GM12878 (cell line): ENCODE data around the gene CTSS. TPM values are rescaled to one million over a fixed set of nuclear protein-coding genes. Genes with fewer than 3 reads are reported as not detected.

Experiments
- ATAC-seq: fragments of 200-7000 bp; cut with Tn5 transposase; 3 replicates; pipeline ENCODE4 v1.9.1; 2020; ENCODE audit warnings: mild to moderate bottlenecking, moderate library complexity
- BruUV-seq: library from RNA; stranded (reverse); fragments of 400-500 nt; replicated peaks from 2 replicates; lab custom pipeline; 2021; lab: Mats Ljungman, UMichigan
- CTCF ChIA-PET: fragments of 300-600 bp; sonication (Branson Sonifier 250); formaldehyde crosslinking; extraction: SDS; loops from one replicate; lab custom pipeline; 2021; ENCODE audit warnings: inconsistent platforms; lab: Yijun Ruan, JAX
- POLR2A ChIA-PET: fragments of 350-600 bp; formaldehyde crosslinking; extraction: SDS; loops from one replicate; lab custom pipeline; 2021; ENCODE audit warnings: inconsistent platforms; lab: Charles Lee
- RAD21 ChIA-PET: fragments of 300-600 bp; sonication (Branson Sonifier 250); formaldehyde crosslinking; loops from one replicate; lab custom pipeline; 2023; ENCODE audit warnings: antibody characterized with exemption; ENCODE audit not compliant: unreplicated experiment; lab: Charles Lee
- SMC1A ChIA-PET: fragments of 300-600 bp; sonication (Branson Sonifier 250); formaldehyde crosslinking; loops from one replicate; lab custom pipeline; 2023; ENCODE audit not compliant: unreplicated experiment, uncharacterized antibody; lab: Charles Lee
- DNase-seq: peaks from one replicate; pipeline ENCODE4 v3.0.0-alpha.2; 2011; ENCODE audit warnings: low read depth, low spot score
- FAIRE-seq: peaks from 3 replicates; lab custom pipeline; 2011; peaks lifted over from hg19 to GRCh38; lab: Jason Lieb, UNC
- H2AFZ ChIP-seq: 2 replicates; pipeline ENCODE4 v1.6.0; 2011; ENCODE audit warnings: low read depth, low read length, control low read depth; ENCODE audit not compliant: control insufficient read depth
- H3K27ac ChIP-seq: 2 replicates; pipeline ENCODE4 v1.5.1; 2011; ENCODE audit warnings: control low read depth; ENCODE audit not compliant: control insufficient read depth, insufficient read depth
- H3K27me3 ChIP-seq, 2 experiments: replicated peaks in 1 of 2; 2 replicates each; pipeline versions ENCODE4 v1.6.0 to v1.6.1; 2011; ENCODE audit warnings: low read length in 1 of 2; ENCODE audit not compliant: control insufficient read depth in 2 of 2, insufficient read depth in 2 of 2
- H3K36me3 ChIP-seq, 2 experiments: 2 replicates each; pipeline ENCODE4 v1.5.1; 2011; ENCODE audit warnings: low read length in 1 of 2; ENCODE audit not compliant: control insufficient read depth in 2 of 2, insufficient read depth in 2 of 2
- H3K4me1 ChIP-seq: 2 replicates; pipeline ENCODE4 v1.6.1; 2011; ENCODE audit warnings: mild to moderate bottlenecking, low read length, moderate library complexity, mixed read lengths; ENCODE audit not compliant: control insufficient read depth, insufficient read depth
- H3K4me2 ChIP-seq: 2 replicates; pipeline ENCODE4 v1.6.0; 2011; ENCODE audit warnings: control low read depth; ENCODE audit not compliant: control insufficient read depth, insufficient read depth
- H3K4me3 ChIP-seq: fragments of 200-600 bp; sonication (generic); 2 replicates; pipeline ENCODE4 v1.5.1; 2016
- H3K79me2 ChIP-seq: 2 replicates; pipeline ENCODE4 v1.6.0; 2011; ENCODE audit warnings: low read length; ENCODE audit not compliant: control insufficient read depth, insufficient read depth
- H3K9ac ChIP-seq: 2 replicates; pipeline ENCODE4 v1.8.0; 2011; ENCODE audit warnings: low read length, control low read depth, mixed read lengths; ENCODE audit not compliant: control insufficient read depth, insufficient read depth
- H3K9me3 ChIP-seq: replicated peaks from 3 replicates; pipeline ENCODE4 v1.5.1; 2011; ENCODE audit warnings: mild to moderate bottlenecking, low read length; ENCODE audit not compliant: control insufficient read depth, insufficient read depth
- H4K20me1 ChIP-seq: 2 replicates; pipeline ENCODE4 v1.6.0; 2011; ENCODE audit not compliant: control insufficient read depth, insufficient read depth
- BCL11A ChIP-seq: IDR thresholded peaks from 2 replicates; pipeline ENCODE4 v1.6.1; 2011; ENCODE audit warnings: low read depth, low read length
- CBFB ChIP-seq: IDR thresholded peaks from 2 replicates; pipeline ENCODE4 v1.6.1; 2016; ENCODE audit warnings: antibody characterized with exemption, low read depth
- CEBPB ChIP-seq, 2 experiments: fragments of 150-350 bp in 1 of 2; IDR thresholded peaks; 2 replicates each; pipeline ENCODE4 v1.6.1; 2012 to 2014; ENCODE audit warnings: low read depth in 2 of 2, low read length in 2 of 2, borderline replicate concordance in 1 of 2, inconsistent platforms in 1 of 2
- GATAD2B ChIP-seq: fragments of 450-650 bp; conservative IDR thresholded peaks from 2 replicates; pipeline ENCODE4 v1.6.1; 2017; ENCODE audit warnings: low read depth, mild to moderate bottlenecking, moderate library complexity
- PAX8 ChIP-seq: fragments of 450-650 bp; IDR thresholded peaks from 2 replicates; pipeline ENCODE4 v1.6.1; 2017; ENCODE audit warnings: mild to moderate bottlenecking, moderate library complexity
- RBBP5 ChIP-seq: fragments of 200-600 bp; sonication (generic); conservative IDR thresholded peaks from 2 replicates; pipeline ENCODE4 v1.6.1; 2016
- RUNX3 ChIP-seq: IDR thresholded peaks from 2 replicates; pipeline ENCODE4 v1.6.1; 2012; ENCODE audit warnings: low read length, inconsistent platforms
- SMARCA5 ChIP-seq: fragments of 450-650 bp; IDR thresholded peaks from 2 replicates; pipeline ENCODE4 v1.6.1; 2017; ENCODE audit warnings: mild to moderate bottlenecking
- SMC3 ChIP-seq: IDR thresholded peaks from 2 replicates; pipeline ENCODE4 v1.6.1; 2011; ENCODE audit warnings: low read length, improper control_type of control experiment, borderline replicate concordance
- TCF12 ChIP-seq: IDR thresholded peaks from 2 replicates; pipeline ENCODE4 v1.6.1; 2011; ENCODE audit warnings: low read depth, mild to moderate bottlenecking, low read length
- TCF3 ChIP-seq: IDR thresholded peaks from 2 replicates; pipeline ENCODE4 v1.6.1; 2012; ENCODE audit warnings: low read depth, mild to moderate bottlenecking, low read length, borderline replicate concordance; ENCODE audit not compliant: insufficient read depth
- ZNF24 ChIP-seq: fragments of 450-650 bp; IDR thresholded peaks from 2 replicates; pipeline ENCODE4 v1.6.1; 2017; ENCODE audit warnings: antibody characterized with exemption, mild to moderate bottlenecking
- ZNF274 ChIP-seq: IDR thresholded peaks from one replicate; pipeline ENCODE4 v1.8.0; 2011; ENCODE audit not compliant: insufficient read length, insufficient read depth
- ZNF384 ChIP-seq: IDR thresholded peaks from 2 replicates; pipeline ENCODE4 v1.6.1; 2012; ENCODE audit warnings: low read depth, mild to moderate bottlenecking, low read length, improper control_type of control experiment, borderline replicate concordance
- ZSCAN29 ChIP-seq: fragments of 450-650 bp; IDR thresholded peaks from 2 replicates; pipeline ENCODE4 v1.6.1; 2017; ENCODE audit warnings: mild to moderate bottlenecking, moderate library complexity
- WGBS: methylation state at CpG from one replicate; pipeline ENCODE4 v1.1.6; 2016; ENCODE audit warnings: low lambda C conversion rate; ENCODE audit not compliant: insufficient replicate concordance, insufficient coverage; ENCODE audit errors: missing lambda C conversion rate; 5-methylcytosine and 5-hydroxymethylcytosine counted together
- in situ Hi-C: fragments of 300-500 bp; cut with MboI; formaldehyde crosslinking; loops from 9 replicates; pipeline ENCODE4 v1.14.3; 2018; ENCODE audit warnings: mixed read lengths
- intact Hi-C: fragments of 100-400 bp; cut with micrococcal nuclease; formaldehyde crosslinking; loops from one replicate; pipeline ENCODE4 v1.14.2; 2022; ENCODE audit not compliant: unreplicated experiment
- polyA plus RNA-seq, 11 experiments: library from polyadenylated mRNA; depleted of rRNA in 4 of 11; unstranded in 6 of 11; stranded (reverse) in 5 of 11; fragments of >200 nt; fragmentation: Nextera tagmentation in 4 of 11; fragmentation: Illumina TruSeq in 1 of 11; extraction: Ambion mirVana in 4 of 11; extraction: Trizol in 1 of 11; gene quantifications; 1 replicate in 1 of 11; 2 replicates in 10 of 11; pipeline versions ENCODE4 v1.2.1 to v1.2.3, GENCODE V29; 2011 to 2016; ENCODE audit warnings: inconsistent platforms in 2 of 11, missing spikeins in 2 of 11, low read depth in 1 of 11
- total RNA-seq, 4 experiments: library from RNA; depleted of rRNA in 3 of 4; stranded (reverse); fragments of >200 nt in 3 of 4; fragmentation: Illumina TruSeq in 1 of 4; extraction: Trizol in 1 of 4; gene quantifications; 2 replicates each; pipeline versions ENCODE4 v1.2.1 to v1.2.3, GENCODE V29; 2013 to 2021
- TF ChIP-seq, protein P1 (sequence below): fragments of 450-650 bp; IDR thresholded peaks from 2 replicates; pipeline ENCODE4 v1.6.1; 2018; ENCODE audit warnings: mild to moderate bottlenecking, low read depth, moderate library complexity; ENCODE audit not compliant: partially characterized antibody
- TF ChIP-seq, protein P2 (sequence below): fragments of 450-650 bp; IDR thresholded peaks from 2 replicates; pipeline ENCODE4 v1.6.1; 2017; ENCODE audit warnings: low read depth, mild to moderate bottlenecking, moderate library complexity

Gene CTSS
- total and polyA plus RNA-seq, 10 of the 15 experiments (the other 5 are each of a cell fraction or from before 2014, with no cell fraction given): 32.8 to 174 (median 60.9) TPM

DNA sequence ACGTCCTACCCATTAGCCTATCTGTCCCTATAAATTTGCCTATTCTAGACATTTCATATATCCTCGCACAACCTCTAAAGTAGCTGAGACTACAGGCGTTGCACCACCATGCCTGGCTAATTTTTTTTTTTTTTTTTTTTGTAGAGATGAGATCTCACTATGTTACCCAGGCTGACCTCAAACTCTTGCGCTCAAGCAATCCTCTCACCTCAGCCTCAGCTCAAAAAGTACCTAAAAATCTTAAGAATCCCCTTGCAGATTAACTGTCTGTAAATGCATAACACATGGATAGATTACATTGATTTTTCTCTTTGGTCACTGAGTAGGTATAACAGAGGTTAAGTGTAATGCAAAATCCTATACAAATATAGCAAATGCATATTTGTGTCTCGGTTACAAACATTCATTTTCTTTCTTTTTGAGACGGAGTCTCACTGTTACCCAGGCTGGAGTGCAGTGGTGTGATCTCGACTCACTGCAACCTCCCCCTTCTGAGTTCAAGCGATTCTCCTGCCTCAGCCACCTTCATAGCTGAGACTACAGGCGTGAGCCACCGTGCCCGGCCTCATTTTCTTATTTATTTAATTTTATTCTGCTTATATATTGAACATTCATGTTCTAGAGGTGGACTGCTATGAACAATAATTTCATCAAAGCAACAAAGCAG, 47.2 kb downstream of the CTSS start:
- H3K36me3 ChIP-seq: no peaks in the 10 kb centered on the region
- DNase-seq (no peak), FAIRE-seq (no peak), ATAC-seq (peak; percentile 75)
- in situ Hi-C loops: no loop called here
- intact Hi-C loops: no loop called here
- H3K9ac ChIP-seq: no peak overlapping the region
- no TSS peak for BruUV-seq
- 44% methylated on average over 11 of the region's 11 CpGs for whole genome bisulfite sequencing
- H3K27ac ChIP-seq: no peak overlapping the region
- no peak overlapping the region for H3K4me3 ChIP-seq
- no peak overlapping the region for H3K4me2 ChIP-seq
- CTCF ChIA-PET: interaction anchor here (1.7 to 1.9 kb wide), 2 partner anchors 26 to 204 kb away, joined by 4 to 6 read pairs; no protein-coding TSS in a partner anchor
- H3K79me2 ChIP-seq: no peaks in the 10 kb centered on the region
- POLR2A ChIA-PET: interaction anchor here (0.6 to 1.5 kb wide), 3 partner anchors 10 to 42 kb away, joined by 3 to 4 read pairs (median 3); partner anchors contain the start of gene GOLPH3L
- no peaks in the 10 kb centered on the region; the same call in 2 of the 3 replicates for H3K9me3 ChIP-seq
- H2AFZ ChIP-seq: no peak overlapping the region
- no peak for TF ChIP-seq ZSCAN29
- TF ChIP-seq ZNF384: peak; percentile 77; the same call in 1 of the 2 replicates
- TF ChIP-seq RBBP5: no peak
- no peak for TF ChIP-seq CEBPB (IDR thresholded peaks at IDR 0.05; ENCODE audit: borderline replicate concordance in 1 of 2, low read depth in 2 of 2, low read length in 2 of 2)
- TF ChIP-seq SMC3: no peak
- no peak for TF ChIP-seq PAX8
- no peak for TF ChIP-seq ZNF274
- TF ChIP-seq RUNX3: 0 out of 2 replicates have a peak, but pooled peaks have one; percentile 9
- no peak for TF ChIP-seq TCF3
- TF ChIP-seq BCL11A: no peak
- TF ChIP-seq, protein P1, sequence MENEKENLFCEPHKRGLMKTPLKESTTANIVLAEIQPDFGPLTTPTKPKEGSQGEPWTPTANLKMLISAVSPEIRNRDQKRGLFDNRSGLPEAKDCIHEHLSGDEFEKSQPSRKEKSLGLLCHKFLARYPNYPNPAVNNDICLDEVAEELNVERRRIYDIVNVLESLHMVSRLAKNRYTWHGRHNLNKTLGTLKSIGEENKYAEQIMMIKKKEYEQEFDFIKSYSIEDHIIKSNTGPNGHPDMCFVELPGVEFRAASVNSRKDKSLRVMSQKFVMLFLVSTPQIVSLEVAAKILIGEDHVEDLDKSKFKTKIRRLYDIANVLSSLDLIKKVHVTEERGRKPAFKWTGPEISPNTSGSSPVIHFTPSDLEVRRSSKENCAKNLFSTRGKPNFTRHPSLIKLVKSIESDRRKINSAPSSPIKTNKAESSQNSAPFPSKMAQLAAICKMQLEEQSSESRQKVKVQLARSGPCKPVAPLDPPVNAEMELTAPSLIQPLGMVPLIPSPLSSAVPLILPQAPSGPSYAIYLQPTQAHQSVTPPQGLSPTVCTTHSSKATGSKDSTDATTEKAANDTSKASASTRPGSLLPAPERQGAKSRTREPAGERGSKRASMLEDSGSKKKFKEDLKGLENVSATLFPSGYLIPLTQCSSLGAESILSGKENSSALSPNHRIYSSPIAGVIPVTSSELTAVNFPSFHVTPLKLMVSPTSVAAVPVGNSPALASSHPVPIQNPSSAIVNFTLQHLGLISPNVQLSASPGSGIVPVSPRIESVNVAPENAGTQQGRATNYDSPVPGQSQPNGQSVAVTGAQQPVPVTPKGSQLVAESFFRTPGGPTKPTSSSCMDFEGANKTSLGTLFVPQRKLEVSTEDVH: no peak
- TF ChIP-seq, protein P2, sequence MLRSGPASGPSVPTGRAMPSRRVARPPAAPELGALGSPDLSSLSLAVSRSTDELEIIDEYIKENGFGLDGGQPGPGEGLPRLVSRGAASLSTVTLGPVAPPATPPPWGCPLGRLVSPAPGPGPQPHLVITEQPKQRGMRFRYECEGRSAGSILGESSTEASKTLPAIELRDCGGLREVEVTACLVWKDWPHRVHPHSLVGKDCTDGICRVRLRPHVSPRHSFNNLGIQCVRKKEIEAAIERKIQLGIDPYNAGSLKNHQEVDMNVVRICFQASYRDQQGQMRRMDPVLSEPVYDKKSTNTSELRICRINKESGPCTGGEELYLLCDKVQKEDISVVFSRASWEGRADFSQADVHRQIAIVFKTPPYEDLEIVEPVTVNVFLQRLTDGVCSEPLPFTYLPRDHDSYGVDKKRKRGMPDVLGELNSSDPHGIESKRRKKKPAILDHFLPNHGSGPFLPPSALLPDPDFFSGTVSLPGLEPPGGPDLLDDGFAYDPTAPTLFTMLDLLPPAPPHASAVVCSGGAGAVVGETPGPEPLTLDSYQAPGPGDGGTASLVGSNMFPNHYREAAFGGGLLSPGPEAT: peak; percentile 40; the same call in 1 of the 2 replicates
- no peak for TF ChIP-seq ZNF24
- no peak for TF ChIP-seq SMARCA5
- TF ChIP-seq TCF12: no peak
- no peak for TF ChIP-seq CBFB
- no peak for TF ChIP-seq GATAD2B
- RAD21 ChIA-PET: interaction anchor here (0.7 to 0.9 kb wide), 3 partner anchors 9 to 99 kb away, joined by 3 to 5 read pairs (median 3); no protein-coding TSS in a partner anchor
- no peaks in the 10 kb centered on the region for H3K27me3 ChIP-seq
- no peaks in the 10 kb centered on the region for H4K20me1 ChIP-seq
- SMC1A ChIA-PET: interaction anchor here (1.0 to 1.7 kb wide), 2 partner anchors 21 to 95 kb away, joined by 4 to 5 read pairs; partner anchors contain the start of gene GOLPH3L
- no peaks in the 10 kb centered on the region for H3K4me1 ChIP-seq
